Endothelial cell of umbilical vein (primary cell): Measurements from ENCODE around the gene ARHGAP29.

Experiments used
- EZH2 ChIP-seq: IDR thresholded peaks from 2 replicates; pipeline ENCODE4 v1.6.1; 2012; ENCODE audit warnings: borderline replicate concordance, low read depth, mild to moderate bottlenecking, moderate library complexity, low read length, inconsistent platforms; ENCODE audit not compliant: severe bottlenecking
- JUN ChIP-seq: IDR thresholded peaks from 2 replicates; pipeline ENCODE4 v1.6.1; 2011; ENCODE audit warnings: borderline replicate concordance, low read depth; ENCODE audit not compliant: insufficient read length, insufficient read depth
- POLR2A ChIP-seq: IDR thresholded peaks from 2 replicates; pipeline ENCODE4 v1.6.1; 2012; ENCODE audit warnings: low read depth, mild to moderate bottlenecking, control low read depth, low read length
- POLR2AphosphoS5 ChIP-seq: IDR thresholded peaks from 2 replicates; pipeline ENCODE4 v1.6.1; 2012; ENCODE audit warnings: low read depth, mild to moderate bottlenecking, control low read depth, low read length, moderate library complexity; ENCODE audit not compliant: insufficient read depth
- TF ChIP-seq, protein P1 (sequence below), 2 donors: IDR thresholded peaks; 1 replicate in 1 of 2; 2 replicates in 1 of 2; pipeline ENCODE4 v1.5.1; 2011; ENCODE audit warnings: low read length in 2 of 2, mild to moderate bottlenecking in 2 of 2, moderate library complexity in 2 of 2, control low read depth in 1 of 2, inconsistent platforms in 1 of 2, low read depth in 1 of 2; ENCODE audit not compliant: insufficient read depth in 1 of 2; ENCODE audit errors: extremely low read depth in 1 of 2
- TF ChIP-seq, protein P2 (sequence below): IDR thresholded peaks from 2 replicates; pipeline ENCODE4 v1.6.1; 2011; ENCODE audit not compliant: insufficient read depth, insufficient read length

- TF ChIP-seq EZH2 (no peak), POLR2A (no peak), POLR2AphosphoS5 (no peak), JUN (no peak)
- TF ChIP-seq, protein P1, sequence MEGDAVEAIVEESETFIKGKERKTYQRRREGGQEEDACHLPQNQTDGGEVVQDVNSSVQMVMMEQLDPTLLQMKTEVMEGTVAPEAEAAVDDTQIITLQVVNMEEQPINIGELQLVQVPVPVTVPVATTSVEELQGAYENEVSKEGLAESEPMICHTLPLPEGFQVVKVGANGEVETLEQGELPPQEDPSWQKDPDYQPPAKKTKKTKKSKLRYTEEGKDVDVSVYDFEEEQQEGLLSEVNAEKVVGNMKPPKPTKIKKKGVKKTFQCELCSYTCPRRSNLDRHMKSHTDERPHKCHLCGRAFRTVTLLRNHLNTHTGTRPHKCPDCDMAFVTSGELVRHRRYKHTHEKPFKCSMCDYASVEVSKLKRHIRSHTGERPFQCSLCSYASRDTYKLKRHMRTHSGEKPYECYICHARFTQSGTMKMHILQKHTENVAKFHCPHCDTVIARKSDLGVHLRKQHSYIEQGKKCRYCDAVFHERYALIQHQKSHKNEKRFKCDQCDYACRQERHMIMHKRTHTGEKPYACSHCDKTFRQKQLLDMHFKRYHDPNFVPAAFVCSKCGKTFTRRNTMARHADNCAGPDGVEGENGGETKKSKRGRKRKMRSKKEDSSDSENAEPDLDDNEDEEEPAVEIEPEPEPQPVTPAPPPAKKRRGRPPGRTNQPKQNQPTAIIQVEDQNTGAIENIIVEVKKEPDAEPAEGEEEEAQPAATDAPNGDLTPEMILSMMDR (IDR thresholded peaks at IDR 0.05; ENCODE audit: extremely low read depth in 1 of 2, insufficient read depth in 1 of 2, low read depth in 1 of 2, low read length in 2 of 2): no peak
- TF ChIP-seq, protein P2, sequence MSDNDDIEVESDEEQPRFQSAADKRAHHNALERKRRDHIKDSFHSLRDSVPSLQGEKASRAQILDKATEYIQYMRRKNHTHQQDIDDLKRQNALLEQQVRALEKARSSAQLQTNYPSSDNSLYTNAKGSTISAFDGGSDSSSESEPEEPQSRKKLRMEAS: no peak
Measured at GRCh38 chr1:94244816-94245215, 7.4 kb upstream of the ARHGAP29 start.
